Breast epithelium (tissue), 4 donors: ENCODE data around the gene TRAPPC3. TPM values are rescaled to one million over a fixed set of nuclear protein-coding genes. Genes with fewer than 3 reads are reported as not detected.
A peak's percentile ranks its signal among the peaks of the same experiment; 100 is the strongest.

Source experiments
- DNase-seq, 2 donors: peaks; one replicate each; pipeline ENCODE4 v3.0.0-alpha.2; 2019; ENCODE audit warnings: low spot score in 2 of 2
- H3K27ac ChIP-seq, 2 donors: fragments of 200-600 bp; sonication (generic) in 1 of 2; one replicate each; pipeline ENCODE4 v1.5.1; 2016 to 2019; ENCODE audit warnings: mild to moderate bottlenecking in 1 of 2
- H3K27me3 ChIP-seq, 2 donors: fragments of 200-600 bp; sonication (generic) in 1 of 2; one replicate each; pipeline versions ENCODE4 v1.5.1 to v1.6.0; 2017 to 2019; ENCODE audit warnings: control low read depth in 1 of 2, mild to moderate bottlenecking in 1 of 2
- H3K36me3 ChIP-seq: fragments of 200-600 bp; one replicate; pipeline ENCODE4 v1.5.1; 2019
- H3K4me1 ChIP-seq, 2 donors: fragments of 200-600 bp; sonication (generic); one replicate each; pipeline ENCODE4 v1.5.1; 2016 to 2019; ENCODE audit warnings: control low read depth in 1 of 2
- H3K4me3 ChIP-seq, 3 donors: fragments of 200-600 bp; sonication (generic); 1 replicate in 2 of 3; 2 replicates in 1 of 3; pipeline ENCODE4 v1.5.1; 2016 to 2019; ENCODE audit warnings: mild to moderate bottlenecking in 3 of 3, moderate library complexity in 2 of 3
- H3K9me3 ChIP-seq, 2 donors: fragments of 200-600 bp; sonication (generic) in 1 of 2; one replicate each; pipeline ENCODE4 v1.5.1; 2016 to 2019; ENCODE audit warnings: control low read depth in 1 of 2
- CTCF ChIP-seq, 3 donors: fragments of 450-650 bp; IDR thresholded peaks; one replicate each; pipeline ENCODE4 v1.5.1; 2016 to 2017; ENCODE audit warnings: antibody characterized with exemption in 3 of 3, mild to moderate bottlenecking in 3 of 3, moderate library complexity in 3 of 3
- POLR2A ChIP-seq: fragments of 450-650 bp; IDR thresholded peaks from one replicate; pipeline ENCODE4 v1.6.1; 2016; ENCODE audit warnings: antibody characterized with exemption, mild to moderate bottlenecking, moderate library complexity
- POLR2AphosphoS5 ChIP-seq, 3 donors: sonication (generic); formaldehyde crosslinking; IDR thresholded peaks; one replicate each; pipeline ENCODE4 v1.6.1; 2017; ENCODE audit warnings: antibody characterized with exemption in 3 of 3
- intact Hi-C: fragments of 100-400 bp; cut with DNase I; formaldehyde crosslinking; loops from one replicate; pipeline ENCODE4 v1.15.1; 2023; ENCODE audit warnings: low total_unique reads
- total RNA-seq, 3 donors: library from RNA; depleted of rRNA; stranded (reverse); fragments of >200 nt; gene quantifications; one replicate each; pipeline ENCODE4 v1.1.0, GENCODE V29; 2016

The TRAPPC3 gene
- total RNA-seq, 3 donors from 2014 or later, result 107 to 118 (median 116) TPM

DNA sequence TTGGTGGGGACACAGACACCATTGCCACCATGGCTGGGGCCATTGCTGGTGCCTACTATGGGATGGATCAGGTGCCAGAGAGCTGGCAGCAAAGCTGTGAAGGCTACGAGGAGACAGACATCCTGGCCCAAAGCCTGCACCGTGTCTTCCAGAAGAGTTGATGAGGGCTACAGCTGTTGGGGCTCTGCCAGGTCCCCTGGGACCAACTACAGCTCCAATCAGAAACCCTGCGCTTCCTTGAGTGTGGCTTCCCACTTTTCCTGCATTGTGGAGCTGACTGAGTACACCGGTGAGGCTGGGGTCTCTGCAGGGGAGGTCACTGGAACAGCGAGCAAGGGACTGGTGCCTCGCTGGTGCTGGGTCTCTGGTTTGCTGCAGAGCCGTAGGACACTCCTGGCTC, 56.1 kb downstream of the TRAPPC3 start:
- H3K4me3 ChIP-seq, result no peak overlapping the region
- no peaks in the 10 kb centered on the region for H3K36me3 ChIP-seq
- H3K9me3 ChIP-seq, result no peaks in the 10 kb centered on the region
- intact Hi-C loops, result no loop called here
- no peaks in the 10 kb centered on the region for H3K27me3 ChIP-seq
- H3K4me1 ChIP-seq, result peaks cover 9 to 24% of the 10 kb centered on the region in 2 donors
- TF ChIP-seq POLR2AphosphoS5 (IDR thresholded peaks at IDR 0.05), result no peak
- peak overlapping the region; percentile 79 to 85 for H3K27ac ChIP-seq
- DNase-seq, result no peak

DNA sequence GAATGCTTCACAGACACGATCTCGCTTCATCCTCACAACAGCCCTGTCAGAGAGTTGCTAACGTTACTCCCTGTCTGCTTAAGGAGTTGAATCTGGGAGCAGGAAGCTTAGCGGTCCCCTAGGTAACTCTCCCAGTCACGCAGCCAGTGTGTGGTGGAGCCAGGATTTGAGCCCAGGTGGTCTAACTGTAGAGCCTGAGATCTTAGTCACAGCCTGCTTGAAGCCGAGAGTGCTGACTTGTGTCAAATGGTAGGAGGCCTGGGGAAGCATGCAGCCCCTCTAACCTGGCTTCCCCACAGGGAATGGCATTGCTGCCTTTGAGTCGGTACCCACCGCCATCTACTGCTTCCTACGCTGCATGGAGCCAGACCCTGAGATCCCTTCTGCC, 56.5 kb downstream of the TRAPPC3 start:
- intact Hi-C loops, result no loop called here
- Histone ChIP-seq H3K4me3 (no peak overlapping the region), H3K27ac (peak overlapping the region; percentile 79 to 85), H3K4me1 (peaks cover 9 to 24% of the 10 kb centered on the region in 2 donors), H3K9me3 (no peaks in the 10 kb centered on the region), H3K36me3 (no peaks in the 10 kb centered on the region), H3K27me3 (no peaks in the 10 kb centered on the region)
- no peak for DNase-seq
- TF ChIP-seq POLR2A, result no peak

- no peak for DNase-seq
- no peaks in the 10 kb centered on the region for H3K36me3 ChIP-seq
- H3K4me3 ChIP-seq, result no peak overlapping the region
- peaks cover 9 to 24% of the 10 kb centered on the region in 2 donors for H3K4me1 ChIP-seq
- TF ChIP-seq POLR2AphosphoS5 (IDR thresholded peaks at IDR 0.05) (no peak), POLR2A (no peak), CTCF (IDR thresholded peaks at IDR 0.05) (no peak)
- H3K27me3 ChIP-seq, result no peaks in the 10 kb centered on the region
- peak overlapping the region; percentile 79 to 85 for H3K27ac ChIP-seq
- intact Hi-C loops, result no loop called here
- H3K9me3 ChIP-seq, result no peaks in the 10 kb centered on the region
These were observed 57.0 kb downstream of the TRAPPC3 start for GRCh38 chr1:36092166-36092797.

DNA sequence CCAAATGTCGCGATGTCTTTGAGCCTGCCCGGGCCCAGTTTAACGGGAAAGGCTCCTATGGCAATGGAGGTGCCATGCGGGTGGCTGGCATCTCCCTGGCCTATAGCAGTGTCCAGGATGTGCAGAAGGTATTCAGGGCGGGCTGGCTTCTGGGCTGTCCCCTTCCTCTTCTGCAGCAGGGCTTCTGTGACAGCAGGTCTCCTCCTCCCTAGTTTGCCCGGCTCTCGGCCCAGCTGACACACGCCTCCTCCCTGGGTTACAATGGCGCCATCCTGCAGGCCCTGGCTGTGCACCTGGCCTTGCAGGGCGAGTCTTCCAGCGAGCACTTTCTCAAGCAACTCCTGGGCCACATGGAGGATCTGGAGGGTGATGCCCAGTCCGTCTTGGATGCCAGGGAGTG, 57.6 kb downstream of the TRAPPC3 start:
- peaks cover 9 to 24% of the 10 kb centered on the region in 2 donors for H3K4me1 ChIP-seq
- no peak for TF ChIP-seq POLR2AphosphoS5 (IDR thresholded peaks at IDR 0.05)
- no peak for TF ChIP-seq POLR2A
- no peak for TF ChIP-seq CTCF (IDR thresholded peaks at IDR 0.05)
- DNase-seq, result no peak
- intact Hi-C loops, result no loop called here
- H3K9me3 ChIP-seq, result no peaks in the 10 kb centered on the region
- H3K27me3 ChIP-seq, result no peaks in the 10 kb centered on the region
- no peak overlapping the region for H3K4me3 ChIP-seq
- no peaks in the 10 kb centered on the region for H3K36me3 ChIP-seq
- peak overlapping the region in 1 of 2 donors; percentile 79 for H3K27ac ChIP-seq

DNA sequence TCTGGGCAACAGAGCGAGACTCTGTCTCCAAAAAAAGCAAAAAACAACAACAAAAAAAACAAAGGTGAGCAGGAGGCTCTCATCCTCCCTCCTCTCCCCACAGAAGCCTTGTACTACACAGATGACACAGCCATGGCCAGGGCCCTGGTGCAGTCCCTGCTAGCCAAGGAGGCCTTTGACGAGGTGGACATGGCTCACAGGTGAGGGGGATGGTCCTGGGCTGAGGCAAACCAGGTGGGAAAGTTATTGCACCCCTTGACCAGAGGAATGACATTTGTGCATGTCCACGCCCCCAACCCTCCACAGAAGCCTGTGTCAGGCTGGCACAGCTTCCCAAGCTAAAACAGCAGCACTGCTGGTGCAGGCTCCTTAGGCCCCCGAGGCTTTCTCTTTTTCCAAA, 58.1 kb downstream of the TRAPPC3 start:
- Histone ChIP-seq H3K4me3 (no peak overlapping the region), H3K27me3 (no peaks in the 10 kb centered on the region), H3K4me1 (peaks cover 9 to 24% of the 10 kb centered on the region in 2 donors), H3K36me3 (no peaks in the 10 kb centered on the region), H3K27ac (peak overlapping the region in 1 of 2 donors; percentile 10), H3K9me3 (no peaks in the 10 kb centered on the region)
- intact Hi-C loops, result no loop called here
- DNase-seq, result no peak
- no peak for TF ChIP-seq POLR2AphosphoS5 (IDR thresholded peaks at IDR 0.05)
- TF ChIP-seq CTCF (IDR thresholded peaks at IDR 0.05), result no peak
- TF ChIP-seq POLR2A, result no peak

GRCh38 chr1:36089393-36090121, 59.7 kb downstream of the TRAPPC3 start:
- H3K36me3 ChIP-seq, result no peaks in the 10 kb centered on the region
- peaks cover 11 to 21% of the 10 kb centered on the region in 2 donors for H3K4me1 ChIP-seq
- H3K27me3 ChIP-seq, result no peaks in the 10 kb centered on the region
- no peak for DNase-seq
- H3K4me3 ChIP-seq, result peak overlapping the region; percentile 84 to 99 (median 96)
- intact Hi-C loops, result no loop called here
- H3K9me3 ChIP-seq, result no peaks in the 10 kb centered on the region
- H3K27ac ChIP-seq, result peak overlapping the region; percentile 87 to 92
- TF ChIP-seq CTCF (IDR thresholded peaks at IDR 0.05) (no peak), POLR2A (no peak), POLR2AphosphoS5 (IDR thresholded peaks at IDR 0.05) (no peak)
